ENCODE results near the gene NPAS2.

NPAS2 gene

GRCh38 chr2:100821911-100822265 is 1.9 kb downstream of the NPAS2 start:
- no peak for DNase-seq (ENCODE audit: low read depth)

DNA sequence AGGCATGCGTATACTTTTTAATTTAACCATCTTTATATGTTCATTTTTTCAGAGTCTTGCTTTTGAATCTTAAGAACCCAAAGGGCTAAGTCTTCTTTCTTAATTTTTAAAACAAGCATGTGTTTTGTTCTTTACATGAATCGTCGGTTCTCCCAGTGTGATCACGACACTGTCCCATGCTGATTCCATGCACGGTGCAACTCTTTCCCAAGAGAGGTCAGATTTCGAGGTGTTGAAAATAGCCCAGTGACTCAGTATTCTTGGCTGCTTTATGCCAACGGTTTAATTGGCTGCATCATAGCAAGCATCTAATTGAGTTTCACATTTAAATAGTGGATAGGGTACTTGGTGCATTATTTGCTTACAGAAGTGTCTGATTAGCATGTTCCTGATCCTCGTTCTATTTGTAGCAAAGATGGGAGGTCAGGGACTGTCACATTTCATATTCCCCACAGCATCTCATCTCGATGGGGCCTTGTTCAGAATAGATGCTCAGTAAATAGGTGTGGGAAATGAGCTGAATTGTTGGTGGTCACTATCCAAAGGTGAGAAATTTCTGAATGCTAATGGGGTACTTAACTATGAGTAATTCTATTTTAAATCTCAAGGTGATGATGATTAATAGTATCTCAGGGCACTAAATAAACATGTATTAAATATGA is 2.8 kb downstream of the NPAS2 start:
- no peak for DNase-seq (ENCODE audit: low read depth)

DNA sequence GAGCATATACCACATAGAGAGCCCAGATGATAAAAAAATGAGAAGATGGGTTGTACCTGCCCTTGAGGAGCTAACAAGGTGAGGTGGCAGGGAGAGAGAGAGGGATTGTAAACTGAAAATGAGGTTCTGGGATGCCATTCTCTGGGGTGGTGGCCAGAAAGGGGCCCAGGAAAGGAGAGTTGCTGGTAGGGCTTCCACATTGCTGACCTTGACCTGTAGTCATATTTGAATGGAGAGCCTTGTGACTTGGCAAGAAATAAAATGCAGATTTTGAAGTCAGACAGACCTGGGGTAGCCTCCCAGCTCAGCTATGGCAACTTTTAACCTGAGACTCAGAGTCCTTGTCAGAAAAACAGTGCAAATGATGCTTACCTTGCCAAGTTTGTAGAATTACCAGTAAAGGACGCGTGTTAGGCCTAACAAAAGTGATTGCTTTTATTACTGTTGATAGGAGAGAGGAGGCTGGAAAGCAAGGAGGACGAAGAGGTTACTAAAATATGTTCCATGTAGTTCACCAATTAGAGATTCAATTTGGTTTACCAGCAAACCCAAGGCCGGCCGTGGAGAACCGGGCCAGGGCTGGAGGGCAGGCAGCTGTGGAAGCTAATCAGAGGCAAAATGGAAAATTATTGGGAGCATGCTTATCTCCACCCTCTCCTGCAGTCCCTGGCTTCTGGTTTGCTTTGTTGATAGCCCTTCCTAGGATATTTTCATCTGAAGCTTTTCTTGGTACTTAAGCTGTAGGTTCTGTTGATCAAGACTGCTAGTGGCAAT is 3.9 kb downstream of the NPAS2 start:
- DNase-seq (ENCODE audit: low read depth): no peak

DNA sequence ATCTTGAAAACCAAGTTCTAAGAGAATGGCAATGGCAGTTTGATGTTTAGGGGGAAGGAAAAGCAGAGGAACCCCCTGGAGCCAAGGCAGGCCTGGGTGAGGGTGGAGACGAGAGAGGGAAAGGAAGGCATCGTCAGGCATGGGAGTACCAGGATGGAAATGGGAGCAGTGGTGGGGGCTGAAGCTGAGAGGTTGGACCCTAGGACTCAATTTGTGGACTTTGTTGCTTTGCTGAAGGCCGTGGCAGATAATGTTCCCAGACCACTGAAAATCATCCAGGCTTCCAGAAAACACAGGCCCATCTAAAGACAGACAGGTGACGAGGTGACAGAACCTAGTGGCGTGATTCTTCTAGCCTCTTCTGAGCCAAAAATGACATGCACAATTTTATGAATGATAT is 4.9 kb downstream of the NPAS2 start:
- DNase-seq (ENCODE audit: low read depth): no peak

GRCh38 chr2:100826494-100826893 is 6.6 kb downstream of the NPAS2 start:
- no peak for DNase-seq (ENCODE audit: low read depth)

- no peak for DNase-seq (ENCODE audit: low read depth)
Observed at GRCh38 chr2:100831158-100831750, 11.3 kb downstream of the NPAS2 start.

- no peak for DNase-seq (ENCODE audit: low read depth)
Observed at GRCh38 chr2:100831831-100832230, 11.9 kb downstream of the NPAS2 start.

- no peak for DNase-seq (ENCODE audit: low read depth)
Observed at GRCh38 chr2:100832885-100833284, 12.9 kb downstream of the NPAS2 start.

- no peak for DNase-seq (ENCODE audit: low read depth)
Observed at GRCh38 chr2:100833331-100833730, 13.4 kb downstream of the NPAS2 start.

DNA sequence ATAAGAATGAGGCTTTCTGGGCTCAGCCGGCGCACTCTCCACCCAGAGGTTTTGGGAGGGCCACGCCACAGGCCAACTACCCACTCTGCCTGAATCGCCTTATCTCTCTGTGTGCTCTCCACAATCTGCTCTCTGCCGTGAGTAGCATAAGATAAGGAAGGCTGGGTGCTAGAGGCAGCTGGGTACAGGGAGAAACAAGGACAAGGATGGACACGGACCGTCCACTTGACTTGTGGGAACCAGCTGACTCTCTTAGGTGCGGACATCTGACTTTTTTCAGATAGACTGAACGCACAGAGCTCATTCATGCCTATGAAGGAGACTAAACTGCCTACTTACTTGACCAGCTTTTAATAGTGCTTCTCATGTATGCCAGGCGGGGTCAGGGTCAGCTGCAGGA is 14.3 kb downstream of the NPAS2 start:
- no peak for DNase-seq (ENCODE audit: low read depth)

- DNase-seq (ENCODE audit: low read depth): no peak
Observed at GRCh38 chr2:100835006-100835659, 15.2 kb downstream of the NPAS2 start.

DNA sequence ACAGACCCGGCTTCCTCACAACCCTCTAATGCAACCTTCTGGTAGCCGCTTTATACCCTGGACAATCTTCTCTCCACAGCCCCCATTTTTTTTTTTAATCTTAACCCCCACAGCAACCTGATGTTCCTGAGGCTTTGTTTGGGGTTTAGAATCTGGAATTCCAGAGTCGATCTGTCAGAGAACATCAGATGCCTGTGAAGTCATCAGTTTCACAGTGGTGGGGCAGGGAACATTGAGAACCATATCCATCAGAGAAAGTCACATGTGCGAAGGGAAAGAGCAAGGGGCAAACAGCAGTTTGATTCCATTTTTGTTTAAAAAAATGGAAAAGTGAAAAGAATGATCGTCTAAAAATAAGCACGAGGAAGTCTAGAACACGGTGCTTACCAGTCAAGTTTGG is 20.6 kb downstream of the NPAS2 start:
- no peak for DNase-seq (ENCODE audit: low read depth)

- DNase-seq (ENCODE audit: low read depth): no peak
Observed at GRCh38 chr2:100842241-100842922, 22.4 kb downstream of the NPAS2 start.

- no peak for DNase-seq (ENCODE audit: low read depth)
Observed at GRCh38 chr2:100844514-100844913, 24.6 kb downstream of the NPAS2 start.

DNA sequence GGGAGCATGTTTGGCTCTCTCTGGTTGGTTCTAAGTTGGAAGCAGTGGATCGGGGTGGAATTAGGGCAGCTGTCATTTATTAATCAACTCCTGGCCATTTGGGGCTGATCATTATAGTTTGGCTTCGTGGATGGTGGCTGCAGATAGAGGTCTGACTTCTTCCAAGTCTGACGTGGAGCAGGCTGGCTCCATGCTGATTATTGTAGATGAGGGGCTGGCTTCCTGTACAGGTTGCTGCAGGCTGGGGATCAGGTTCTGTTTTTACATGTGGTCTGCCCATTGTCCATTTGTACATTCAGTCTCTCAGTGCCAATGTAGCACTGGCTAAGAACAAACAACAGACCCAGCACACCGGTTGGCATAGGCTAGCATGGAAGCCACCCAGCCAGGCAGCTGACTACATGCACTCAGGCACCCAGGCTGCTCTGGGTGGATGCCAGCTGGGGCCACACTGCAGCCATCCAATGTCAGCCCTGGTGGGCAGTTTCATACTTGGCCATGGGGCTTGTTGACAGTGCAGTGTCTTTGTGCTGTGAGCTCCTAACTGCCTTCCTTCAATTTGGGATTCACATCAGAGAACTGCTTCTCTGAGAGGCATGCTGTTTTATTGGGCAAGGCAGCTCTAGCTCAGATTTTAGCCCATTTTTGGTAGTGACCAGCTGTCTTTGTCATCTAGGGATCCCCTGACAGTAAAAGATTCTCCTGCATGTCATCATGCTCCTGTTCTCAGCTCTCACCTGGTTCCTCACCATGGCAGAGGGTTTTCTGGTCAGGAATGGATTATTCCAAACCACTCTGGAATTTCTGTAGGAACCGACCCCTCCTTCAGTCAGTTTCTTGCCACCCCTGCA is 25.4 kb downstream of the NPAS2 start:
- DNase-seq (ENCODE audit: low read depth): no peak

GRCh38 chr2:100846716-100847115 is 26.8 kb downstream of the NPAS2 start:
- DNase-seq (ENCODE audit: low read depth): no peak

- DNase-seq (ENCODE audit: low read depth): no peak
Observed at GRCh38 chr2:100852447-100852846, 32.5 kb downstream of the NPAS2 start.

GRCh38 chr2:100852999-100853908 is 33.3 kb downstream of the NPAS2 start:
- DNase-seq (ENCODE audit: low read depth): no peak

GRCh38 chr2:100853909-100854810 is 34.2 kb downstream of the NPAS2 start:
- no peak for DNase-seq (ENCODE audit: low read depth)

Measured in stimulated activated CD8-positive, alpha-beta memory T cell treated with anti-CD3 and anti-CD28 coated beads, Interleukin-15, amount 100 ng/mL, for 24 hours (primary cell).